ENCODE results near the gene CYP2A7.
"Not testable (repeated sequence)": the region's sequence is repeated elsewhere in the genome, so short reads cannot be mapped to it uniquely, and the experiment has no call there.

CYP2A7 gene

GRCh38 chr19:40882062-40882461, at the start of gene CYP2A7:
CYP2A7 (minus strand) TSS chr19:40882231; CDS start chr19:40882210, 21 bp downstream.
- not testable (repeated sequence) for DNase-seq

- not testable (repeated sequence) for DNase-seq
Measured at GRCh38 chr19:40930799-40931198, 48.8 kb upstream of the CYP2A7 start.

- DNase-seq = not testable (repeated sequence)
Measured at GRCh38 chr19:40929942-40930341, 47.9 kb upstream of the CYP2A7 start.

GRCh38 chr19:40928850-40929249, 46.8 kb upstream of the CYP2A7 start:
- DNase-seq = no peak

- DNase-seq = no peak
Measured at GRCh38 chr19:40927567-40927966, 45.5 kb upstream of the CYP2A7 start.

- DNase-seq = not testable (repeated sequence)
Measured at GRCh38 chr19:40926276-40926675, 44.2 kb upstream of the CYP2A7 start.

- no peak for DNase-seq
Measured at GRCh38 chr19:40923934-40924391, 41.9 kb upstream of the CYP2A7 start.

GRCh38 chr19:40922237-40923160, 40.5 kb upstream of the CYP2A7 start:
- not testable (repeated sequence) for DNase-seq

- no peak for DNase-seq
Measured at GRCh38 chr19:40921005-40921897, 39.2 kb upstream of the CYP2A7 start.

- no peak for DNase-seq
Measured at GRCh38 chr19:40920300-40921004, 38.4 kb upstream of the CYP2A7 start.

- DNase-seq = not testable (repeated sequence)
Measured at GRCh38 chr19:40919530-40920299, 37.7 kb upstream of the CYP2A7 start.

GRCh38 chr19:40918303-40918702, 36.3 kb upstream of the CYP2A7 start:
- not testable (repeated sequence) for DNase-seq

GRCh38 chr19:40908976-40909375, 26.9 kb upstream of the CYP2A7 start:
- DNase-seq = no peak

GRCh38 chr19:40907968-40908735, 26.1 kb upstream of the CYP2A7 start:
- DNase-seq = no peak

- DNase-seq = no peak
Measured at GRCh38 chr19:40906512-40906911, 24.5 kb upstream of the CYP2A7 start.

- DNase-seq = not testable (repeated sequence)
Measured at GRCh38 chr19:40904673-40905156, 22.7 kb upstream of the CYP2A7 start.

- DNase-seq = not testable (repeated sequence)
Measured at GRCh38 chr19:40901975-40902750, 20.1 kb upstream of the CYP2A7 start.

GRCh38 chr19:40900521-40900920, 18.5 kb upstream of the CYP2A7 start:
- not testable (repeated sequence) for DNase-seq

GRCh38 chr19:40899964-40900363, 17.9 kb upstream of the CYP2A7 start:
- not testable (repeated sequence) for DNase-seq

All from DMS79 (cell line).